Choroid plexus epithelial cell (primary cell): Measurements from ENCODE around the gene PON3.
"Not testable (repeated sequence)": the region's sequence is repeated elsewhere in the genome, so short reads cannot be mapped to it uniquely, and the experiment has no call there.

Experiments used
- DNase-seq: peaks from one replicate; pipeline ENCODE4 v3.0.0-alpha.2; 2010; ENCODE audit warnings: low read depth
- H3K4me3 ChIP-seq: 2 replicates; pipeline ENCODE4 v1.5.1; 2011; ENCODE audit warnings: low read depth, mild to moderate bottlenecking, control low read depth, low read length, moderate library complexity
- CTCF ChIP-seq: conservative IDR thresholded peaks from 2 replicates; pipeline ENCODE4 v1.5.1; 2011; ENCODE audit warnings: low read depth, mild to moderate bottlenecking, control low read depth, inconsistent platforms, low read length, moderate library complexity

The PON3 gene

GRCh38 chr7:95398155-95398940 is 2.2 kb upstream of the PON3 start:
- TF ChIP-seq CTCF, result no peak
- DNase-seq, result no peak
- no peak overlapping the region for H3K4me3 ChIP-seq

- no peak overlapping the region for H3K4me3 ChIP-seq
- TF ChIP-seq CTCF, result no peak
- DNase-seq, result peak; percentile 7
These were observed 1.2 kb upstream of the PON3 start for GRCh38 chr7:95397381-95397780.

- no peak for DNase-seq
- no peak for TF ChIP-seq CTCF
- no peak overlapping the region for H3K4me3 ChIP-seq
These were observed 430 bp downstream of the PON3 start for GRCh38 chr7:95395755-95396135.

GRCh38 chr7:95394370-95394769 is 1.8 kb downstream of the PON3 start:
- no peak overlapping the region for H3K4me3 ChIP-seq
- no peak for TF ChIP-seq CTCF
- DNase-seq, result no peak

GRCh38 chr7:95391761-95392160 is 4.4 kb downstream of the PON3 start:
- no peak for TF ChIP-seq CTCF
- DNase-seq, result no peak
- no peak overlapping the region for H3K4me3 ChIP-seq

- no peak for DNase-seq
- H3K4me3 ChIP-seq, result no peak overlapping the region
- no peak for TF ChIP-seq CTCF
These were observed 6.7 kb downstream of the PON3 start for GRCh38 chr7:95389516-95389915.

GRCh38 chr7:95379457-95379856 is 16.7 kb downstream of the PON3 start:
- not testable (repeated sequence) for DNase-seq, H3K4me3 ChIP-seq
